Thymus (tissue), 11 donors: ENCODE data around the gene SPATA31E1. TPM values are rescaled to one million over a fixed set of nuclear protein-coding genes. Genes with fewer than 3 reads are reported as not detected.

Experiments used
- DNase-seq, 9 donors: peaks; one replicate each; pipeline ENCODE4 v3.0.0-alpha.2; 2013; ENCODE audit warnings: low spot score in 9 of 9, low read depth in 6 of 9, missing footprints in 1 of 9
- H3K27ac ChIP-seq, 2 donors: one replicate each; pipeline ENCODE4 v1.5.1; 2013; ENCODE audit warnings: control low read depth in 1 of 2, low read depth in 1 of 2, low read length in 1 of 2, mild to moderate bottlenecking in 1 of 2, moderate library complexity in 1 of 2
- H3K27me3 ChIP-seq, 2 donors: one replicate each; pipeline ENCODE4 v1.5.1; 2013; ENCODE audit warnings: low read length in 1 of 2; ENCODE audit not compliant: control insufficient read depth in 2 of 2, insufficient read depth in 1 of 2
- H3K36me3 ChIP-seq, 2 donors: one replicate each; pipeline ENCODE4 v1.5.1; 2013; ENCODE audit warnings: low read length in 1 of 2, mild to moderate bottlenecking in 1 of 2, moderate library complexity in 1 of 2; ENCODE audit not compliant: control insufficient read depth in 2 of 2, insufficient read depth in 2 of 2
- H3K4me1 ChIP-seq, 2 donors: one replicate each; pipeline ENCODE4 v1.5.1; 2013; ENCODE audit warnings: low read length in 2 of 2; ENCODE audit not compliant: control insufficient read depth in 2 of 2, insufficient read depth in 2 of 2
- H3K4me3 ChIP-seq, 2 donors: one replicate each; pipeline ENCODE4 v1.5.1; 2013; ENCODE audit warnings: low read length in 2 of 2, control low read depth in 1 of 2, mild to moderate bottlenecking in 1 of 2
- H3K9me3 ChIP-seq, 2 donors: one replicate each; pipeline ENCODE4 v1.5.1; 2013; ENCODE audit warnings: low read length in 1 of 2, mild to moderate bottlenecking in 1 of 2; ENCODE audit not compliant: control insufficient read depth in 2 of 2, insufficient read depth in 1 of 2
- WGBS: extraction: QIAGEN DNeasy Blood & Tissue Kit; methylation state at CpG from one replicate; pipeline ENCODE4 v1.1.7; 2013; 5-methylcytosine and 5-hydroxymethylcytosine counted together
- polyA plus RNA-seq: library from polyadenylated mRNA; stranded (reverse); fragments of 200-250 nt; gene quantifications from one replicate; pipeline ENCODE4 v1.2.3, GENCODE V29; 2013
- total RNA-seq: library from RNA; stranded (reverse); fragments of 120-200 nt; gene quantifications from one replicate; pipeline ENCODE4 v1.2.4, GENCODE V29; 2013
- donor health status: healthy.

Gene SPATA31E1
- total and polyA plus RNA-seq, 2 donors, result 0.02 TPM; not detected in 1

DNA sequence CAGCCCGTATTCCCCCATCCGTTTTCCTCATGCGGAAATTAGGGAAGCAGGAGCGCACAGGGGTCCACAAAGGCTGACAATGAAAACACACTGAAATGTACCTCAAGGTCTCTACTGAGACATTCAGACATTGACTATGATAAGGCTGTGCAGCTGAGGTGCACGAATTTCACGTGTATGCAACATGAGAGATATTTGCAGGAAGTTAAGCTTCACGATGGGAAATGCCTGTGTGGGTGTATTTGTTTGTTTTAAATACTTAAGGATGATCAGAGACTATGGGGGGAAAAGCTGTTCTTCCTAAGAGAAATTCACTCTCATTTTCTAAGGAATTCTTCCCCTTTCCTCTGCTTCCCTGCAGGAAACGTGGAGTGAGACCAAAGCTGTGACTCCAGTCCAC lies 2.6 kb upstream of the SPATA31E1 start:
- Histone ChIP-seq H3K27ac (no peak overlapping the region), H3K4me1 (peaks cover 0 to 11% of the 10 kb centered on the region in 2 donors), H3K9me3 (no peaks in the 10 kb centered on the region), H3K4me3 (no peak overlapping the region), H3K36me3 (no peaks in the 10 kb centered on the region), H3K27me3 (no peaks in the 10 kb centered on the region)
- 84% methylated on average over 8 of the region's 8 CpGs for WGBS
- peak in 1 of 9 donors; percentile 5 for DNase-seq

DNA sequence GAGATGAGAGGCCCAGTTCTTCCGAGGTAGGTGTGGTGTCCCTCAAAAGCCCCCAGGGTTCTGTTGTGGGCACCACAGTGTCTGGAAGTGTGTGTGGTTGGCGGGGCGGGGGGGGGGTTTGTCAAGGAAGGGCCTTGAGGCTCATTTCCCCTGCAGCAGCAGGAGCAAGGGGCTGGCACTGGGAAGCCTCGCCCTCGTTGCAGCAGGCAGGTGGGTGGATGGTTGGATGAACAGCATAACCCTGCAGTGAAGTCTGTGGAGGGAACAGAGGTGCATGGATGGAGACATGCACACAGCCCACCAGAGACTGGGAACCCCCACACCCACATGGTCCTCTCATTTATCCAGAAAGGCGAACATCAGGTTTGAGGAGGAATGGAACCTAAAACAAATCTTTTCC lies 2.0 kb upstream of the SPATA31E1 start:
- peaks cover 0 to 11% of the 10 kb centered on the region in 2 donors for H3K4me1 ChIP-seq
- no peaks in the 10 kb centered on the region for H3K27me3 ChIP-seq
- H3K9me3 ChIP-seq, result no peaks in the 10 kb centered on the region
- 86% methylated on average over 6 of the region's 6 CpGs for WGBS
- no peak overlapping the region for H3K27ac ChIP-seq
- H3K4me3 ChIP-seq, result no peak overlapping the region
- no peak for DNase-seq
- no peaks in the 10 kb centered on the region for H3K36me3 ChIP-seq

- Histone ChIP-seq H3K27me3 (peaks cover 0 to 2% of the 10 kb centered on the region in 2 donors), H3K4me1 (peaks cover 0 to 4% of the 10 kb centered on the region in 2 donors), H3K36me3 (no peaks in the 10 kb centered on the region), H3K27ac (no peak overlapping the region), H3K4me3 (no peak overlapping the region), H3K9me3 (no peaks in the 10 kb centered on the region)
- DNase-seq, result no peak
- WGBS, result 91% methylated on average over 6 of the region's 6 CpGs
Observed at GRCh38 chr9:87883274-87883673, 597 bp downstream of the SPATA31E1 start.

DNA sequence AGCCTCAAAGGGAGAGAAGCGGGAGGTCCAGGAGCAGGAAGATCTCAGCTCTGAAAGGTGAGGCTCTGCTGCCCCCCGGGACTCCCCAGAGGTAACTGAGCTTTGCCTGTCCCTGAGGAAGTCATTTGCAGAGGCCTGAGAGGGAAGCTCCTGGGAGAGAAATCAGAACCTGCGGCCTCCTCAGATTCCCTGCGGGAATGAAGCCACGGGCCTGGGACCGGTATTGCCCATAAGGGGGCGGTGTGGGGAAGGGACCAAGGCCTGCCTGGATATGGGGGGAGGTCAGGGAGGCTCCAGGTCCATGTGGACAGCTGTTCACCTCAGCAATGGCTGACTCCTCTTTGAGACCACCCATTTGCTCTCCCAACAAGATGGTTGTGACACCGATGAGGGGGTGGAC lies 1.3 kb downstream of the SPATA31E1 start:
- 79% methylated on average over 8 of the region's 8 CpGs for WGBS
- H3K9me3 ChIP-seq, result no peaks in the 10 kb centered on the region
- H3K4me1 ChIP-seq, result peaks cover 0 to 4% of the 10 kb centered on the region in 2 donors
- no peak overlapping the region for H3K4me3 ChIP-seq
- H3K27ac ChIP-seq, result no peak overlapping the region
- peaks cover 0 to 2% of the 10 kb centered on the region in 2 donors for H3K27me3 ChIP-seq
- H3K36me3 ChIP-seq, result no peaks in the 10 kb centered on the region
- no peak for DNase-seq

- WGBS, result 91% methylated on average over 17 of the region's 17 CpGs
- no peaks in the 10 kb centered on the region for H3K9me3 ChIP-seq
- peaks cover 0 to 4% of the 10 kb centered on the region in 2 donors for H3K4me1 ChIP-seq
- H3K36me3 ChIP-seq, result no peaks in the 10 kb centered on the region
- peaks cover 0 to 2% of the 10 kb centered on the region in 2 donors for H3K27me3 ChIP-seq
- H3K27ac ChIP-seq, result no peak overlapping the region
- H3K4me3 ChIP-seq, result no peak overlapping the region
- DNase-seq, result no peak
Observed at GRCh38 chr9:87884578-87885459, 2.1 kb downstream of the SPATA31E1 start.

- peaks cover 0 to 2% of the 10 kb centered on the region in 2 donors for H3K27me3 ChIP-seq
- DNase-seq, result no peak
- no peaks in the 10 kb centered on the region for H3K36me3 ChIP-seq
- H3K27ac ChIP-seq, result no peak overlapping the region
- no peaks in the 10 kb centered on the region for H3K9me3 ChIP-seq
- 90% methylated on average over 13 of the region's 13 CpGs for WGBS
- no peak overlapping the region for H3K4me3 ChIP-seq
- H3K4me1 ChIP-seq, result peaks cover 0 to 3% of the 10 kb centered on the region in 2 donors
Observed at GRCh38 chr9:87885484-87886189, 3.0 kb downstream of the SPATA31E1 start.

DNA sequence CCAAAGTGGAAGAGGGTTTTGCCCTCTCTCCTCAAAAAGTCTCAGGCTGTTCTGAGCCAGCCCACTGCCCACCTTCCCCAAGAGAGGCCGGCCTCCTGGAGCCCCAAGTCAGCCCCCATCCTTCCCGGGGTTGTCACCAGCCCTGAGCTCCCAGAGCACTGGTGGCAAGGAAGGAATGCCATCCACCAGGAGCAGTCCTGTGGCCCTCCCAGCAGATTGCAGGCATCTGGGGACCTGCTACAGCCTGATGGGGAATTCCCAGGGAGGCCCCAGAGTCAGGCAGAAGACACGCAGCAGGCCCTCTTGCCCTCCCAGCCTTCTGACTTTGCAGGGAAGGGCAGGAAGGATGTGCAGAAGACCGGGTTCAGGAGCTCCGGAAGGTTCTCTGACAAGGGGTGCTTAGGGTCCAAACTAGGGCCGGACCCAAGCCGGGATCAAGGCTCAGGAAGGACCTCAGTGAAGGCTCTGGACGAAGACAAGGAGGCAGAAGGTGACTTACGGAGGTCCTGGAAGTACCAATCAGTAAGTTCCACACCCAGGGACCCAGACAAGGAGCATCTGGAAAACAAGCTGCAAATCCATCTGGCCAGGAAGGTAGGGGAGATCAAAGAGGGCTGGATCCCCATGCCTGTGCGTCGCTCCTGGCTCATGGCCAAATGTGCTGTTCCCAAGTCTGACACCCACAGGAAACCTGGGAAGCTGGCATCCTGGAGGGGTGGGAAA lies 3.7 kb downstream of the SPATA31E1 start:
- WGBS, result 85% methylated on average over 11 of the region's 11 CpGs
- no peaks in the 10 kb centered on the region for H3K36me3 ChIP-seq

GRCh38 chr9:87886933-87887505 lies 4.3 kb downstream of the SPATA31E1 start:
- H3K4me3 ChIP-seq, result no peak overlapping the region
- no peaks in the 10 kb centered on the region for H3K36me3 ChIP-seq
- 84% methylated on average over 13 of the region's 13 CpGs for WGBS
- peaks cover 0 to 2% of the 10 kb centered on the region in 2 donors for H3K27me3 ChIP-seq
- no peak overlapping the region for H3K27ac ChIP-seq
- no peaks in the 10 kb centered on the region for H3K4me1 ChIP-seq
- H3K9me3 ChIP-seq, result no peaks in the 10 kb centered on the region
- no peak for DNase-seq

More for the DNA sequence above, 3.7 kb downstream of the SPATA31E1 start:
- no peak for DNase-seq
- Histone ChIP-seq H3K27ac (no peak overlapping the region), H3K4me3 (no peak overlapping the region), H3K27me3 (peaks cover 0 to 2% of the 10 kb centered on the region in 2 donors), H3K9me3 (no peaks in the 10 kb centered on the region), H3K4me1 (no peaks in the 10 kb centered on the region)
